Activated gamma-delta T cell treated with Interleukin-2 at 50 U/mL for 16 hours (primary cell): ENCODE results near the gene PDE4B.

Source experiments
- DNase-seq: peaks from one replicate; pipeline ENCODE4 v3.0.0-alpha.2; 2020

The PDE4B gene

DNA sequence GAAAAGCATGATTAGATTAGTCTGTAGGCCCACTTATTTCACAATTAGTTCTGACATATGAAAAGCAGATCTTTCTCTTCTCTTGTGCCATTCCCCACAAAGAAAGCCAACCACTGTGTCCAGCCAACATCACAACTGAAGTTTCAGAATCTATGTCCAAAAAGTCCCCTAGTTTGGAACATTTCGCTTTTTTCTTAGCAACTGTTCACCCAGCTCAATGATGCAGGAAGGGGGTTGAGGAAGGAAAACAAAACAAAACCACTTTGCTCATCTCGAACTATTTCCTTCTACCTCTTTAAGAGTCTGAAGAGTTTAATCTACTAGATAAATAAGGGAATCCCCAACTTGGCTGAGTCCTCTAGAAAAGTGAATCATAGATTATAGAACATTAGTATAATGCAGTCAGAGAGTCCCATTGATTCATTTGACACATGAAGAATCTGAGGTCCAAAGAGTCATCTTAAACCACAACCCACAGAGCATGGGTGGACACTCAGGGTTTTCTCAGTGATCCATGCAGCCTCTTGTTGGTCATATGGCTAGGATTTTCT lies 581.9 kb downstream of the PDE4B start:
- no peak for DNase-seq

DNA sequence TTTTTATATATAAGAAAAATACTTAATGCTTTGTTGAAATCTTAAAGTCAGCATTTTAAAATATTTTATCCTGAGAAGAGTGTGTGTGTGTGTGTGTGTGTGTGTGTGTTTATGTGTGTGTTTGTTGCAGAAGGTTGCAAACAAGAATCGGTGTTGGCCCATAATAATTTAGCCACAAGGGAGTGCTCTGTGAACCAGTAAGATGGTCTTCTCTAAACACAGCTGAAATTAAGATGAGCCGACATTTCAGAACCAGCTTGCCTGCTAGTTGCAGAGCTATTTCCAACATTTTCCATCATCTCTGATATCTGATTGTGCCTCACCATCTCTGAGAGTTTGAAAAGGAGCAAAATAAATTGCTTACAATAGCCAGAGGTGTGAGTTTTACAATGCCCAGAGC lies 582.4 kb downstream of the PDE4B start:
- no peak for DNase-seq

GRCh38 chr1:66380452-66381212 lies 587.9 kb downstream of the PDE4B start:
- DNase-seq = no peak

DNA sequence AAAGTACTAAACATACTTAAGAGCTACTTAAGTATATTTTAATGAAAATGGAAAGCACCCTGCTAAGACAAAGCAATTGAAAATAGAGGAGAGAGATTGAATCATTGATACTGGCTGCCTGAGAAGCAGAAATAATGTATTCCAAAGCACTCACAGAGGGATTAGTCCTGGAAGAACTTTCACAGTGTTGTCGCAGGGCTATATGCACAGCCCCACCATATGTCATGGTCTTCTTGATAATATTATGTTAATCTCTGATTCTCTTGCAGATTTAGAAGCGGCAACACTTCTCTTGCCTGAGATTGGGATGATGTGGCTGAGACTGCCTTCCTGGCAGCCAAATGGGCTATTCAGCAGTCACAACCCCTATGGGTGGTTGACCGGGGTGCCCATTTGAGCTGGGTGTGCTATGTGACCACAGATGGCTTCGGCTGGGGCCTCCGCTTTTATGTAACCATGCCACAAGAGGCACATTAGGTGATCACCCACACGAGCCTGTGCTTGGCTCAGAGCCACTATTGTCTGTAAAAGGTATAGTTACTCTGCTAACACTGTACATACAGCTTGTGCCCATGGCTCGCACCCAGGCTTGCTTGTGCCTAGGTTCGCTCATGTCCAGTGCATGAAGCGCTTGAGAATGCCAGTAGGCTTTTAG lies 589.1 kb downstream of the PDE4B start:
- no peak for DNase-seq

DNA sequence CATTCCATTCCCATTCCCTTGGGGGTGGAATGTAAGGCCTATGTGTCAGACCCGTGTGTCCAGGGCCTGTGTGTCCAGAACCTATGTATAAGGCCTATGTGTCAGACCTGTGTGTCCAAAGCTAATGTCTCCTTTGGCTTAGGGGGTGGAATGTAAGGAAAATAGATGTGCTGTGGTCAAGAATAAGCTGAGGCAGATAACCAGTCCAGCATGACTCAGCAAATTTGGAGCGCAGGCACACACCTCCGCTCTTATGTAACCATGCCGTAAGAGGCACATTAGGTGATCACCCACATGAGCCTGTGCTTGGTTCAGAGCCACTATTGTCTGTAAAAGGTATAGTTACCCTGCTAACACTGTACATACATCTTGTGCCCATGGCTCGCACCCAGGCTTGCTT lies 590.5 kb downstream of the PDE4B start:
- no peak for DNase-seq

- DNase-seq = no peak
These were observed 590.9 kb downstream of the PDE4B start for GRCh38 chr1:66383611-66384010.

GRCh38 chr1:66384258-66384921 lies 591.7 kb downstream of the PDE4B start:
- no peak for DNase-seq

DNA sequence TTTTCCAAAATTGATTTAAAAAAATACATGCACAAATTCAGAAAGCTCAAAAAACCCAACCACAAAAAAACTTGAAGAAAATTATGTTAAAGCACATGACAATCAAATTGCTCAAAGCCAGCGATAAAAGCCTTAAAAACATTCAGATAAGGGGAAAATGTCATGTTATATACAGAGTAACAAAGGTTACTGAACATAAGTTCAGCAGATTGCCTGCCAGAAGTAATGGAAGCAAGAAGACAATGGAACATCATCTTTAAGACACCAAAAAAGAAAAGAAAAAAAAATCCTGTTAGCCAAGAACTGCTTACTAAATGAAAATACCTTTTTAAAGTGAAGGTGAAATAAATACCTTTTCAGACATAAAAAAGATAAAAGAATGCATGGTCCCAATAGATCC lies 594.0 kb downstream of the PDE4B start:
- DNase-seq = no peak

DNA sequence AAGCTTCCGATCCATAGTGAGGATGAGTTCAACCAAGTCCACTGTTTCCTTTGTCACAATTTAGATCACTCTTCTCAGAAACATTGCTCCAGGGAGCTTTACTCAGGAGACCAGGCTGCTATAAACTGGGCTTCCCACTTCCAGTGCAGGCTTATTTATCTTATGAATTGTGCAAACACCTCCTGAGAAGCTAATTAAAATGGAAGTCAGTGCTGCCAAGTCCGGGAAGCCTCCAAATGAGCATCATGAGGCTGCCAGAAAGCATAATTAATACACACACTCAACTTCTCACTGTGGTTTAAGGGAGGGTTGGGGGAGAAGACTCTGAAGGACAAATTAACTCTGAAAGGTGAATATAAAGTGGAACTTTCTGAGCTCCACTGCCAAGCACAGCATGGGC lies 596.2 kb downstream of the PDE4B start:
- no peak for DNase-seq

DNA sequence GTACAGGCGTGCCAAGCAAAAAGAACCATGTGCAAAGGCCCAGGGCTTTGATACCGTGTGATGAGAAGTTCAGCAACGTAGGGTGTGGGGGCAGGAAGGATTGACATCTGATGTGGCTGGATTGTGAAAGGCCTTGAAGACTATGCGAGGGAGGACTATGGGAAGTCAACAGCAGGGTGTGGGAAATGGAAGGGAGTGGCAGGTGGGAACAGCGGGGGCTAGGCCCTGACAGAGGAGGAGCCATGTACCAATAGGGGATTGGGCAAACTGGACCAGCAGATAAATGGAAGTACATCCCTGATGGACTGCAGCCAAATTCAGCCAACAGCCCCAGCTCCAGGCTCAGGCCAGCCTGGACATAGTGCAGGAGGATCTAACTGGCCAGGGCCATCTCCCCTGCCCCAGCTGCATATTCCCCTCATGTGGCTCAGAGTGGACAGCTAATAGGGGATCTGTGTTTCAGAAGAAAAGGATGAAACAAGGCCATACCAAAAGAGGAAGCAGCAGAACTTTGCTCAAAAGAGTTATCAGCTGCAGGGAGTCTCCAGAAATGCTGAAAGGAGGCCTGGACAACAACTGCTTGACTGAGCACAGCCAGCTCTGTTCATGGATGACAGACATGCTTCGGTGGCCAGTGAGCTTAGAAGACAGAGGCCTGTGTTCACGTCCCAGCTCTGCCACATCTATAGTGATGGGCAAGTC lies 601.0 kb downstream of the PDE4B start:
- DNase-seq = no peak

- no peak for DNase-seq
These were observed 601.9 kb downstream of the PDE4B start for GRCh38 chr1:66394603-66395002.

DNA sequence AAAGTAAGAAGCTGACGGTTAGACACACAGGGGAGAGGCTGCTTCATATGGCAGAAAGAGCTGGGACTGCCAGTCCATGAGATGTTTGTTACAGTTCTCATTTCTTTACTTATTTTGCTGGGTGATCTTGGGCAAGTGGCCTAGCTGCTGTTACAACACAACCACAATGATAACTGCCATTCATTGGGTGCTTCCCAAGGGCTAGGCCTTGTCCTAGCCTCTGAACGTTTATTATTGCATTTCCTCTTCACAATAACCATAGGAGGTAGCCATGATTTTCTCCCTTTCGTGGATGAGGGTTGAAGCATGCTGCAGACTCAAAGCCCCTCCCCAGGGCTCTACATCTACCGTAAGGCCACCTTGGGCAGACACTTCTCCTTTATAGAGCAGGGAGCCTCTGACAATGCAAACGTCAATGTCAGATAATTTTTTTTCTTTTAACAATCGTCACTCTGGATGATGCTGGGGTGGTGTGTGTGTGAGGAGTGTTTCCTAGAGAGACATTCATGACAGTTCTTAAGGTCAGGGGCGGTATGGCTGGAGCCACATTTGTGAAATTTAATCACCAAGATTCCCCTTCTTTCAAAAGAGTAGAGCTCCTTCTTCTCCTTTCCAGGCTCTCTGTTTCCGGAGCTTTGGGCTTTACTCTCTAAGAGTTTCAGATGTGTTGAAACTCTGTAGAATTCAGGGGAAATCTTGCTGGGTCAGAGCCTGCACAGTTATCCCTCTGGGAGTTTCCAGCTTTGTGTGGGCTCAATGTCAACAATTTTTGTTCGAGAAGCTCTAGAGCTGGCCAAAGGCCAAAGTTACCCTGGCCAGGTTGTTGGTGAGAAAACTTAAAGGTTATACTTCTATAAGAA lies 602.7 kb downstream of the PDE4B start:
- no peak for DNase-seq

GRCh38 chr1:66396212-66396890 lies 603.7 kb downstream of the PDE4B start:
- no peak for DNase-seq

DNA sequence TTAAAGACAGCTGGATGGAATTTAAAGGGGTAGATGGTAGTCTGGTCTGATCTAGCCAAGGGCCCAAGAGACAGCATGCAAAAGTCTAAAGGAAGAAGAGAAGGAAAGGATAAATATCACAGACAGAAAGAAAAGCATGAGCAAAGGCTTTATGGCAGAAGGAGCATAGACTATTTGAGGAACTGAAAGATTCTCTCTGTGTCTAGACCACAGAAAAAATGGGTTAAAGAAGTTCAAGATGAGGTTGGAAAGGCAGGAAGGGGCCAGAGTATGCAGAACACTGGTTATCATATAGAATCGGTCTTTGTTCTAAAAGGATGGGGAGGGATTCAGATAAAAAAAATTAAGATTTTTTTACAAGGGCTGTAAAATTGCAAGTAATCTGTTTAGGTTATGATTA lies 604.5 kb downstream of the PDE4B start:
- DNase-seq = no peak

DNA sequence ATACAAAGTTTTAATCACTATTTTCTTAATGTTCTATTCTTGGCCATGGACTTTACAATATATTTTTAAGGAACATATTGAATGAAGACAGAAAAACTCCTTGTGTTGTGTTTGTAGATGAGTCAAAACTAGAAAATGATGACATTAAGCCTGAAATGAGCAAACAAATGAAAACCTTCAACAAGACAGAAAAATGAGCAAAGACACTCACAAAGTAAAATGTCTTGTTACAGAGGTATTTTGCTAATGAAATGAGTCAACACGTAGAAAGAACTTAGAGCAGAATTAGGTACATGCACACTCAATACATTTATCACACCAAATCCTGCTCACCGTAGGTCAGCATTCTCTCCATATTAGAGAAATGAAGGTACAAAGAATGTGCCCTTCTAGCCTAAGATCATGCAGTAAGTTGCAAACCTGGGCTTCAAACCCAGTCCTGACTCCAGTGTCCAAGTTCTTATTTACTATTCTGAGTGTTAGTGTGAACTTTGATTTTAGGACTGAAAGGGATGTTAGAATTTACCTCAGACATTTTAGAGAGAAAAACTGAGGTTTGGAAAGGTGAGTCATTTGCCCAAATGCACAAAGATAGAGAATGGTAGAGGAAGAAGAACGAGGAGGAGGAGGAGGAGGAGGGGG lies 607.3 kb downstream of the PDE4B start:
- DNase-seq = no peak

GRCh38 chr1:66400660-66401059 lies 608.0 kb downstream of the PDE4B start:
- DNase-seq = no peak

GRCh38 chr1:66401244-66401643 lies 608.5 kb downstream of the PDE4B start:
- no peak for DNase-seq

DNA sequence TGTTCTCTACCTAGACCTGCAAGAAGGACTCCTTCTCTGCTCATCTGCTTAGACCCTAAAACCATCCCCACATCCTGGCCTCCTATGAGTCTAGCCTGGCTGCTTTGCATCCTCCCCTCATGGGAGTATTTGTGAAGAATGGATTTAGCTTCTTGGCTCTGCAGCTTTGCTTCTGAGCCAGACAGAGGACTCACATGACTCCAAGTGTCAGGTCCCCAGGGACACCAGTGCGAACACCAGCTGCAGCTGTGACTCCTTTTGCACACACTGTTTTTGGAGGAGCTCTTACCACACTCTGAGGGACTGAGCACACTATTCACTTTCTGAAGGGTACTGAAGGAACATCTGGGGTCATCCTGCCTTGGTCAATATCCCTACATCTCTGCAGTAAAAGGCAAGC lies 609.5 kb downstream of the PDE4B start:
- no peak for DNase-seq

DNA sequence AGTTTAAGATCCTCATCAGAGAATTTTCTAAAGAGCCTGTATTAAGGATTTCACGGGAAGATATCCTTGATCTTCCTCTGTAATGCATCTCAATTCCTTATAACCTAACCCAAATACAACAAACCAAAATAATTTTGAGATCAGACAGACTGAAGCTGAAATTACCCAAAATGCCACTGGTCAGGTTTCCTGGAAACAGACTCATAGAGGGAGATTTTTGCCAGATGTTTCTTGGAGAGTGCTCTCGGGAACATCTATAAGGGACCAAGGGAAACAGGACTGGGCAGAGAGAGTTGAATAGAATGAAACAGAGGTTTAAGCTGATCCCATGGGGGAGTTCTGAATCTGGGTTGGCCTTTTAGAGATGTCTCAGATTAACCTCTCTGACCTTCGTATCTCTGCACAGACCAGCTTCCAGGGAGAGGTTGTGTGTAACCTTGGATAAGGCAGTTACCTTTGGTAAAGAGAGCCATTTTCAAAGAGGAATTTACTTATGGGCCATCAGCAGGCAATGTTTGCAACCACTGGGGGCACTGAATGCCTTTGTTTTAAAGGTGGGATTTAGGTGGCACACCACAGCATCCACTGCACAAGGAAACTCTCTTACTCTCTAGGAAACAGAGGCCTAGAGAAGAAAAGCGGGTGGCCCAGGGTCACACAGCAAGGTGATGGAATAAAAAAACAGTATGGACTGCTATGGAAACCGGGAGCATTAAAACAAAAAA lies 610.5 kb downstream of the PDE4B start:
- DNase-seq = no peak

DNA sequence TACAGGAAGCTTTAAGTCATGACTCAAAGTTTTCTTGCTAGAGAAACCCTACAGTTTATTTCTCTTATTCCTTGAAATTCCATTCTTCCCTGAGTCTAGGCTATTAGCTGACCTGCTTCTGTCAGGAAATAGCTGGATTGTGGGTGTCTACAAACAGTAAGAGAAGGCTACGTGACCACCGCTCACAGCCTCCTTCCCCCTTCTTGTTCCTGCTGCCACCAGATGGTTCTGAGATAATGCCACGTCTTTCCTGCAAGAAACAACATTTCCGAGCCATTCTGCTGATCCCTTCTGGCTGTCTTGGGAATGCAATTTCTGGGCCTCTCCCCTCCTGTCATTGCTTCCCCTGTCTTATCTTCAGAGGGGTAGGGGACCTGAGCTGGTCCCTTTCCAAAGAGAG lies 612.4 kb downstream of the PDE4B start:
- DNase-seq = no peak
